Stimulated activated CD4-positive, alpha-beta T cell treated with anti-CD3 and anti-CD28 coated beads, Interleukin-4, amount 100 ng/mL, for 48 hours (primary cell): ENCODE results near the gene TNS1.

ENCODE experiments used
- DNase-seq, 2 donors: peaks; one replicate each; pipeline ENCODE4 v3.0.0-alpha.2; 2020; ENCODE audit warnings: low read depth in 2 of 2

Gene TNS1

DNA sequence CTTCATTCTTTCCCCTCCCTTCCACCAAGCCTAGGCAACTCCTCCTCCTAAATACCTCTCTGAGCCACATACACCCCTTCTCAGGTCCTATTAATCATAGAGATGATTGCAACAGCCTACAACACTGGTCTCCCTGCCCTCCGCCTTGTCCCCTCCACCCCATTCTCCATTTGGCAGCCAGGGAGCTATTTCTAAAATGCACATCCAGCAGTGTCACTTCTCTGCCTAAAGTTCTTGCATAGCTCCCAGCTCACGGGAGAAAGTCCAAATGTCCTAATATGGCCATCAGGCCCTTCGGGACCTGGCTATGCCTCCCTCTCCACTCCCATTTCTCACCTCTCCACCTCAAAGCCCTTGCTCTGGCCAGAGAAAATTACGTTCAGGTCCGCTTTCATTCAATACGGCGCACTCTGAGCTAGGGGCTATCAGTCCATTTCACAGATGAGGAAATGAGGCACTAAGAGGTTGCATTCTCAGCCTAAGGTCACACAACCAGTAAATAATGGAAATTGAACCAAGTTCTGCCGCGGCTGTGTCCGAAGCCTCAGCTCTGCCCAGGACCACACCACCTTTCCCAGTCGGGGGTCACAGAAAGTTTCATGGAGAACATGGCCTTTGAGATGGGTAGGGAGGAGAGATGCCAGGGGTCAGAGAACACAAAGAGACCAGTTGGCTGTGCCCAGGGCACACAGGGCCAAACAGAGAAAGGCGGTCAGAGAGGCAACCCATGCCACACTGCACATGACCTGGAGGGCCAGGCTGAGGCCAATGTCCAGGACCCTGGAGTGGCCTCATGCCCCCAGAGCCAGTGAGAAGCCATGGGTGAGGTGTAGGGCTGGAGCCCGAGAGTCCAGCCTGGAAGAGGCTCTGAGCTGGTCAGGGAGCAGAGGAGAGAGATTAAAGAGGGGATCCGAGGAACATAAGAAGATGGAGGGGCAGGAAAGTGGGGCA is 72.8 kb downstream of the TNS1 start:
- DNase-seq = no peak

- DNase-seq = no peak
Measured at GRCh38 chr2:217929272-217929671, 73.5 kb downstream of the TNS1 start.

GRCh38 chr2:217928324-217929181 is 74.2 kb downstream of the TNS1 start:
- DNase-seq = no peak

DNA sequence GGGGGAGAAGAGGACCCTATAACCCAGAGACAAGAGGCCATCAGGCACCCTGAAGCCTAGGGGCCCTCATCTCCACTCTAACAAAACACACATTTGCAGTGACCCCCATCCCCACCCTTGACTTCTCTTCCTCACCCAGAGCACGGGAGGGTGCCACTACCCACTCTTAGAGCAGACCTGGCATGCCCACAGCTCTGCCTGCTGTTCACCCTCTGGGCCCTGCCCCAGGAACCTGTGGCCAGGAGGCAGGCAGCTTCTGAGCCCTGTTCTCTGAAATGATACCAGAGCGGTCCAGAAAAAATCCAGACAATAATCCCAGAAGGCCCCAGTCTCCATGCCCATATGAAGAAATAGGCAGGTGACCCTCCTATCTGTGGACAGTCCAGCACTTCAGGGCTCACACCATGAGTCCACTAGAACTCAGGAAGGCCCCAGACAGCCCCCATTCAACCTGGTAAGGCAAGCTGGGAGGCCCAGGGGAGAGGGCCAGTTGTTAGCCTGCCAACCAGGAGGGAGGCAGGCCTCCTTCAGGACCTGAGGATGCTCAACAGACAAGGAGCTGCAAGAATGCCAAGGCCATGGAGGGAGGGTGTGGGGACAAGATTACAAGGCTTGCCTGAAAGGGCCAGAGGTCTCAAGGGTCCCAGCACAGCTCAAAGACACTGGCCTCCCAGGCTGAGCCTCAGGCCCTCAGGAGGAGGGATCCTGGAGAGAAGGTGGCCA is 75.0 kb downstream of the TNS1 start:
- no peak for DNase-seq

DNA sequence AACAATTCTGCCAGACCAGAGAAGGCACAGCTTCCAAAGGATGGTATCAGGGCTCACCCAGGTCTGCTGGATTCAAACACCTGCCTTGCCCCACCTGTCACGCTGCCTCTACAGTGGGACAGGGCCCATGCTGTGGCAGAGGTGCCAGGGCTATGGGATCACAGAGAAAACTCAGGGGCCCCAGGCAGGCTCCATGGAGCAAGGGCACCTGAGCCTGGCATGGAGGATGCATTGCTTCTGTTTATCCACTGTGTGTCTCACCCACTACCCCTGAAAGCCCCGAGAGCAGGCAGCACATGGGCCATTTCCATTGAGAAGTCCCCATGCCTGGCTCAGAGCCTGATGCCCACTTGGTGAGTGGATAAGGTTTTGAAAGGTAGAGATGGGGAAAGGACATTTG is 76.0 kb downstream of the TNS1 start:
- DNase-seq = no peak

DNA sequence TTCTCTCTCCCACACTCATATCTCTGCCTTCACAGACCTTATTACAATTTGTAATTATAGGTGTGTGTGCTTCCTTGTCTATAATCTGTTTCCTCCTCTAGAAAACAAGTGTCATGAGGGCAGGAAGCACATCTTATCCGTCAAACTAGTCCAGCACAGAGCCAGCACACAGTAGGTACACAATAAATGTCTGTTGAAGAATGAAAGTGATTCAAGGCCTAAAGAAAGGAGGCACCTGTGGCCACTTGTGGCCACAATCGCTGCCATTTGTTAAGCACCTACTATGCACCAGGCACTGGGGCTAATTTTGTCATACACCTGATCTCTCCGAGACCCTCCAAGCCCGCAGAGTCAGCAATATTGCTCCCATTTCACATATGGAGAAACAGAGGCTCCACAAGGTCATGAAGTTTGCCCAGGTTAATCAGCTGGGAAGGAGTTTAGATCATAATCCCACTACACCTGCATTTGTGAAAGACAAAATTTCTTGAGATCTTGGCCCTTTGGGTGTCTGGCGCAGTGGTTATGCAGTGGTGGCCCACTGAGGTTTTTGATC is 78.4 kb downstream of the TNS1 start:
- DNase-seq = no peak

DNA sequence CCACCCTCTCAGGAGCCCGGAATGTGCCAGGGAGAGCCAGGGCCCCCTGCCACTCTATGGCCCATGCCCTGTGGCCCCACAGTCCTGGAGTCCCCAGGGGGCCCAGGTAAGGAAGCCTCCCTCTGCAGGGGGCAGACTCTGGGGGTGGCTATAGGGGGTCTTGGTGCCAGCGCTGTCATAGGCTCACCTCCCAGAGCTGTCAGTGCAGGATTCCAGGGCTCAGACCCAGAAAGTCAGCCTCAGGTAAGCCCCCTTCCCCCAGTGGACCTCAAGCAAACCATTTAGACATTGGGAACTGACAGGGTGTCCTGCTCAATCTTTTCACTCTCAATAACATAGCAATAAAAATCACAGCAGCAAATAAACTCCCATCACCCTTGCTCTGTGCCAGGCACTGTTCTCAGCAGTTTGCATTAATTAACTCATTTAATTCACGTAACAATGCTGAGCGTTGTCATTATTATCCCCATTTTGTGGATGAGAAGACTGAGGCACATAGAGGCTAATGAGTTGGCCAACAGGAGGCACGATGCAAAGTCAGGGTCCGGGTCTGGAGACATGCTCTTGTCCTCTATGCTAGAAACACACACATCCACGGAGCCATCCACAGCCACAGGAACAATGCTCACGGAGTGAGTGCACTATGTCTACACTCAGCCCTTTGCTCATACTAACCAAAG is 79.6 kb downstream of the TNS1 start:
- DNase-seq = no peak

GRCh38 chr2:217922101-217923006 is 80.4 kb downstream of the TNS1 start:
- no peak for DNase-seq

- no peak for DNase-seq
Measured at GRCh38 chr2:217920879-217921603, 81.8 kb downstream of the TNS1 start.

- no peak for DNase-seq
Measured at GRCh38 chr2:217919781-217920351, 82.9 kb downstream of the TNS1 start.

GRCh38 chr2:217919204-217919603 is 83.6 kb downstream of the TNS1 start:
- DNase-seq = no peak

DNA sequence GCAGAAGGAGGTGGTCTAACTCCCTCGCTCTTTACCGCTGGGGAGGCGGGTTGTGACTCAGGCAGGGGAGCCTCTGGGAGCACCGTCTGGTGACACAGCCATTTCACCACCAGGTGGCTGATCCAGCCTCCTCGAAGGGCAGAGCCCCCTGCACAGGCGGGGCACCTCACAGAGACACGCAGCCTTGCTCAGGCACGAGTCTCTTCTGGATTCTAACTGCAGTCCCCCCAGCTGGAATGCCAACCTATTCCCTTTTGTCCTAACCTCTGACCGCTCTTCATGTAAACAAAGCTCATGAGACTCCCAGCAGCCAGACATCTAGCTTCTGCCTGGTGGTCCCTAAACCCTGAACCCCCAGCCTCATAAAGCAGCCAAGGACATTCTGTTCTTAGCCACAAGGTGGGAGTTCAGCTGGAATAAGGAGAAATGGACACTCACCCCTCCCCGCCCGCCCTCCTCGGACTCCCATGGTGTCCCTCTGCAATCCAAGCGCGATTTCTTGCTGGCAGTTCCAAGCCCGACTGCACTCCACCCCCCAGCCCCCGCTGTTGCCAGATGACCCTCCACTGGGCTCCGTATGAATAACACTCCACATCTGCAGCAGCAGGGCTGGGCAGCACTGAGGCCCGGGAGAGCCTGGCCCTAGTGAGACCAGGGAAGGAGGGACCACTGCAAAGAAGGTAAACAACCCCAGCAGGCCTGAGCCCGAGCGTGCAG is 84.3 kb downstream of the TNS1 start:
- DNase-seq = no peak

- DNase-seq = no peak
Measured at GRCh38 chr2:217916504-217917254, 86.1 kb downstream of the TNS1 start.

DNA sequence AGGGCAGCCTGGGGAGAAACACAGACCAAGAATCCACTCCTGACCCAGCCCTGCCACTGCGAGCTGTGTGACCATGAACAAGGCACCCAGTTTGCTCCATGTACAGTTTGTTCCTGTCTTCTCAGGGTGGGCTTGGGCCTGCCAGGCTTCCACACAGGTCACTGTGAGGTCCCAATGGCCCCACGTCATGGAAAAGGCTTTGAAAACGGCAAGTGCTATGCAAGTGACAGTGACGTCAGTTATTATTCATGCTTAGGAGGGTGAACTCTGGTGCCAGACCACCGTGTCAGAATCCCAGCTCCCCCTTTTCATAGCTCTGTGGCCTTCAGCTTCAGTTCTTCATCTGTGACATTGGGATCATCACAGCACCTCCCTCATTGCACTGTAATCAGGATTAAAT is 87.1 kb downstream of the TNS1 start:
- DNase-seq = no peak

- no peak for DNase-seq
Measured at GRCh38 chr2:217914878-217915277, 87.9 kb downstream of the TNS1 start.

GRCh38 chr2:217914078-217914477 is 88.7 kb downstream of the TNS1 start:
- DNase-seq = no peak

DNA sequence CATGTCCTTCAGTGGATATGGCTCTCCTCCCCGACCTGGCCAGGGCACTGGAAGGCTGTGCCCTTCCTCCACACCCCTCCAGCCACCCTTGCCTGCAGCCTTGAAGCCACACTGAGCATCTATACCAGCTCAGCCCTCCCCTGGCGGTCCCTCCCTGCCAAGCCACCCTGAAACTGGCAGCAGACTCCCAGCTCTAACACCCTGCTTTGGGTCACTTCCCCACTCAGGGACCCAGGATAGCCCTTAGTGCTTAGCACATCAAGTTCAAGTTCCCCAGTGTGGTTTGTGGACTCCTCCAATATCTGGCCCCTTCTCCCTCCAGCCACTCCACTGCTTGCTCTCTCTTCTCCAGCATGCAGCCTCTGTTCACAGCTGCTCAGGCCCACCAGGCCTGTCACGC is 89.4 kb downstream of the TNS1 start:
- no peak for DNase-seq
